MM.1S (cell line): ENCODE measurements around the gene EIF4A3.

ENCODE experiments used
- DNase-seq: peaks from one replicate; pipeline ENCODE4 v3.0.0-alpha.2; 2015
- H2AFZ ChIP-seq: fragments of 300-600 bp; sonication (generic); 2 replicates; pipeline ENCODE4 v1.6.0; 2016; ENCODE audit warnings: antibody characterized with exemption, low read length
- H3F3A ChIP-seq: fragments of 300-600 bp; sonication (generic); 2 replicates; pipeline ENCODE4 v1.6.1; 2016; ENCODE audit warnings: mild to moderate bottlenecking, antibody characterized with exemption, low read length, moderate library complexity, mixed read lengths; ENCODE audit not compliant: insufficient read depth
- H3K27ac ChIP-seq: fragments of 300-600 bp; sonication (generic); 2 replicates; pipeline ENCODE4 v1.5.1; 2016; ENCODE audit warnings: mild to moderate bottlenecking, low read length
- H3K27me3 ChIP-seq: fragments of 300-600 bp; sonication (generic); replicated peaks from 2 replicates; pipeline ENCODE4 v1.6.0; 2016; ENCODE audit warnings: low read length; ENCODE audit not compliant: insufficient read depth
- H3K36me3 ChIP-seq: fragments of 300-600 bp; sonication (generic); replicated peaks from 2 replicates; pipeline ENCODE4 v1.6.1; 2016; ENCODE audit warnings: mild to moderate bottlenecking, low read length, mixed read lengths; ENCODE audit not compliant: insufficient read depth
- H3K4me1 ChIP-seq: fragments of 300-600 bp; sonication (generic); 2 replicates; pipeline ENCODE4 v1.6.1; 2016; ENCODE audit warnings: low read length, mixed read lengths
- H3K4me2 ChIP-seq: fragments of 300-600 bp; sonication (generic); 2 replicates; pipeline ENCODE4 v1.6.0; 2016; ENCODE audit warnings: low read depth, low read length
- H3K4me3 ChIP-seq: fragments of 300-600 bp; sonication (generic); 2 replicates; pipeline ENCODE4 v1.5.1; 2016; ENCODE audit warnings: low read length, mixed read lengths
- H3K79me2 ChIP-seq: fragments of 300-600 bp; sonication (generic); 2 replicates; pipeline ENCODE4 v1.6.1; 2016; ENCODE audit warnings: mixed run types, low read length, mixed read lengths
- H3K9ac ChIP-seq: fragments of 300-600 bp; sonication (generic); 2 replicates; pipeline ENCODE4 v1.6.1; 2016; ENCODE audit warnings: low read length, mixed read lengths
- H3K9me2 ChIP-seq: fragments of 300-600 bp; sonication (generic); replicated peaks from 2 replicates; pipeline ENCODE4 v1.6.1; 2016; ENCODE audit warnings: mild to moderate bottlenecking, low read length, mixed read lengths; ENCODE audit not compliant: insufficient read depth
- H3K9me3 ChIP-seq: fragments of 300-600 bp; sonication (generic); replicated peaks from 2 replicates; pipeline ENCODE4 v1.6.1; 2016; ENCODE audit warnings: mild to moderate bottlenecking, low read length, mixed read lengths; ENCODE audit not compliant: insufficient read depth
- H4K20me1 ChIP-seq: fragments of 300-600 bp; sonication (generic); 2 replicates; pipeline ENCODE4 v1.6.1; 2016; ENCODE audit warnings: mild to moderate bottlenecking, low read length, moderate library complexity, mixed read lengths; ENCODE audit not compliant: insufficient read depth
- CTCF ChIP-seq: fragments of 300-600 bp; sonication (generic); IDR thresholded peaks from 2 replicates; pipeline ENCODE4 v1.5.1; 2016; ENCODE audit warnings: antibody characterized with exemption, low read length, mixed read lengths
- EZH2 ChIP-seq: fragments of 300-600 bp; sonication (generic); optimal IDR thresholded peaks from 2 replicates; pipeline ENCODE3; 2017; ENCODE audit warnings: low read depth, mild to moderate bottlenecking, antibody characterized with exemption, low read length, mixed read lengths
- EZH2phosphoT487 ChIP-seq: fragments of 300-600 bp; sonication (generic); IDR thresholded peaks from 2 replicates; pipeline ENCODE4 v1.6.1; 2018; ENCODE audit warnings: antibody characterized with exemption, low read length

The EIF4A3 gene

GRCh38 chr17:80166446-80166845 is 19.5 kb upstream of the EIF4A3 start:
- TF ChIP-seq EZH2 (no peak), EZH2phosphoT487 (no peak), CTCF (no peak)
- no peaks in the 10 kb centered on the region for H3K9me3 ChIP-seq
- H3K4me3 ChIP-seq, result no peak overlapping the region
- no peaks in the 10 kb centered on the region for H4K20me1 ChIP-seq
- H3K27me3 ChIP-seq, result peaks cover 46% of the 10 kb centered on the region
- no peaks in the 10 kb centered on the region for H3F3A ChIP-seq
- no peak overlapping the region for H3K4me2 ChIP-seq
- no peaks in the 10 kb centered on the region for H3K79me2 ChIP-seq
- H3K4me1 ChIP-seq, result no peaks in the 10 kb centered on the region
- H3K9me2 ChIP-seq, result no peaks in the 10 kb centered on the region
- no peak for DNase-seq
- no peaks in the 10 kb centered on the region for H3K36me3 ChIP-seq
- H3K27ac ChIP-seq, result no peak overlapping the region
- H2AFZ ChIP-seq, result no peak overlapping the region
- no peak overlapping the region for H3K9ac ChIP-seq

- Histone ChIP-seq H2AFZ (no peak overlapping the region), H3K4me1 (no peaks in the 10 kb centered on the region), H3F3A (no peaks in the 10 kb centered on the region), H3K27me3 (peaks cover 30% of the 10 kb centered on the region), H4K20me1 (no peaks in the 10 kb centered on the region), H3K4me2 (no peak overlapping the region), H3K27ac (no peak overlapping the region), H3K4me3 (no peak overlapping the region), H3K9me2 (no peaks in the 10 kb centered on the region), H3K9me3 (no peaks in the 10 kb centered on the region), H3K9ac (no peak overlapping the region), H3K36me3 (no peaks in the 10 kb centered on the region), H3K79me2 (no peaks in the 10 kb centered on the region)
- DNase-seq, result no peak
- TF ChIP-seq EZH2phosphoT487 (no peak), CTCF (no peak), EZH2 (no peak)
Observed at GRCh38 chr17:80164185-80164584, 17.3 kb upstream of the EIF4A3 start.

- no peaks in the 10 kb centered on the region for H3K9me2 ChIP-seq
- no peaks in the 10 kb centered on the region for H3K79me2 ChIP-seq
- TF ChIP-seq EZH2 (no peak), EZH2phosphoT487 (no peak), CTCF (no peak)
- no peak overlapping the region for H3K27ac ChIP-seq
- no peak for DNase-seq
- no peaks in the 10 kb centered on the region for H3K9me3 ChIP-seq
- H4K20me1 ChIP-seq, result no peaks in the 10 kb centered on the region
- no peak overlapping the region for H3K9ac ChIP-seq
- H3K36me3 ChIP-seq, result no peaks in the 10 kb centered on the region
- no peak overlapping the region for H3K4me3 ChIP-seq
- H3K27me3 ChIP-seq, result peaks cover 27% of the 10 kb centered on the region
- H3K4me2 ChIP-seq, result no peak overlapping the region
- no peaks in the 10 kb centered on the region for H3K4me1 ChIP-seq
- no peaks in the 10 kb centered on the region for H3F3A ChIP-seq
- no peak overlapping the region for H2AFZ ChIP-seq
Observed at GRCh38 chr17:80163336-80163735, 16.4 kb upstream of the EIF4A3 start.

GRCh38 chr17:80160536-80160935 is 13.6 kb upstream of the EIF4A3 start:
- Histone ChIP-seq H3K4me2 (no peak overlapping the region), H3K4me1 (no peaks in the 10 kb centered on the region), H3F3A (no peaks in the 10 kb centered on the region), H4K20me1 (no peaks in the 10 kb centered on the region), H3K27me3 (peaks cover 19% of the 10 kb centered on the region), H2AFZ (no peak overlapping the region), H3K4me3 (no peak overlapping the region), H3K9me2 (no peaks in the 10 kb centered on the region), H3K27ac (no peak overlapping the region), H3K9ac (no peak overlapping the region), H3K36me3 (no peaks in the 10 kb centered on the region), H3K79me2 (no peaks in the 10 kb centered on the region), H3K9me3 (no peaks in the 10 kb centered on the region)
- TF ChIP-seq CTCF (no peak), EZH2 (no peak), EZH2phosphoT487 (no peak)
- DNase-seq, result no peak
